Activated CD8-positive, alpha-beta T cell treated with anti-CD3 and anti-CD28 coated beads, Interleukin-2, amount 10 ng/mL, durations not matched to agents 7 days and 5 days (primary cell): ENCODE measurements around the gene SDHAF1. TPM values are rescaled to one million over a fixed set of nuclear protein-coding genes. Genes with fewer than 3 reads are reported as not detected.

ENCODE experiments used
- ATAC-seq: fragments of 150-1000 bp; cut with Tn5 transposase; one replicate; pipeline ENCODE4 v1.10.0; 2021; ENCODE audit warnings: moderate library complexity
- CTCF ChIA-PET: fragments of 350-600 bp; sonication (Branson Sonifier 250); formaldehyde crosslinking; loops from one replicate; lab custom pipeline; 2021; ENCODE audit warnings: antibody characterized with exemption; lab: Charles Lee
- POLR2A ChIA-PET: fragments of 350-600 bp; sonication (Branson Sonifier 250); formaldehyde crosslinking; loops from one replicate; lab custom pipeline; 2021; ENCODE audit warnings: antibody characterized with exemption; lab: Charles Lee
- DNase-seq: peaks from one replicate; pipeline ENCODE4 v3.0.0-alpha.2; 2020
- H3K27ac Mint-ChIP-seq: one replicate; pipeline ENCODE4 v1.8.0; 2021; ENCODE audit warnings: mild to moderate bottlenecking, mixed read lengths
- H3K27me3 Mint-ChIP-seq: one replicate; pipeline ENCODE4 v1.8.0; 2021; ENCODE audit warnings: low read depth, mixed read lengths
- H3K36me3 Mint-ChIP-seq: one replicate; pipeline ENCODE4 v1.8.0; 2021; ENCODE audit warnings: low read depth, mixed read lengths
- H3K4me1 Mint-ChIP-seq: one replicate; pipeline ENCODE4 v1.8.0; 2021; ENCODE audit warnings: low read depth, mixed read lengths
- H3K4me3 Mint-ChIP-seq: one replicate; pipeline ENCODE4 v1.8.0; 2021; ENCODE audit warnings: mild to moderate bottlenecking, mixed read lengths
- H3K9me3 Mint-ChIP-seq: one replicate; pipeline ENCODE4 v1.8.0; 2022; ENCODE audit warnings: mixed read lengths; ENCODE audit not compliant: insufficient read depth
- total RNA-seq, 2 experiments: library from RNA; stranded (reverse); gene quantifications; one replicate each; pipeline ENCODE4 v1.2.3, GENCODE V29; 2021

Gene SDHAF1
- total RNA-seq, 2 experiments from 2014 or later: 20.1 to 21.4 TPM

DNA sequence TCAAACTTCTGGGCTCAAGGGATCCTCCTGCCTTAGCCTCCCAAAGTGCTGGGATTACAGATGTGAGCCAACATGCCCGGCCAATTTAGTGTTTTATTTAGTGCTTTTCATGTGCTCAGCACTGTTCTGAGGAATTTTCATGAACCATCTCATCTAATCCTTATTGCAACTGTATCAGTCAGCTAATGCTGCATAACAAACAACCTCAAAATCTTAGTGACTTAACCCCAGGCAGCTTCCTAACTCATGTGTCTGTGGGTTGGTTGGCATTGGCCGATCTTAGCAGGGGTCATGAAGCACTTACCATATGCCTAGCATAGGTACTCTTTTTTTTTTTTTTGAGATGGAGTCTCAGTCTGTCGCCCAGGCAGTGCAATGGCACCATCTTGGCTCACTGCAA lies 6.2 kb upstream of the SDHAF1 start:
- Mint-ChIP-seq H3K4me3 (no peak overlapping the region), H3K36me3 (no peaks in the 10 kb centered on the region), H3K27me3 (peaks cover 42% of the 10 kb centered on the region), H3K27ac (no peak overlapping the region), H3K4me1 (peaks cover 3% of the 10 kb centered on the region), H3K9me3 (no peaks in the 10 kb centered on the region)
- ChIA-PET CTCF (no interaction called here), POLR2A (no interaction called here)
- no peak for ATAC-seq
- no peak for DNase-seq

DNA sequence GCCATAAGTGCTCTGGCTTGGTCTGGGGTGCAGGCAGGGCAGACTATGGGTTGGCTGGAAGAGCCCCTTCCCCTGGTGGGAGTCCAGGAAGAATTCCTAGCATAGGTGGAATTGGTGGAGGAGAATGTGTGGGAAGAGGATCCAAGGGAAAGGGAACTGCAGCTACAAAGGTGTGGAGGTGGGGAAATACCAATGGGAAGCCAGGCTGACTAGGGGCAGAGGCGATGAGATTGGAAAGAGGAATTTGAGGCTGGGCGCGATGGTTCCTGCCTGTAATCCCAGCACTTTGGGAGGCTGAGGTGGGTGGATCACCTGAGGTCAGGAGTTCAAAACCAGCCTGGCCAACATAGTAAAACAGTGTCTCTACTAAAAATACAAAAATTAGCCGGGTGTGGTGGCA lies 4.8 kb upstream of the SDHAF1 start:
- H3K4me3 Mint-ChIP-seq: no peak overlapping the region

DNA sequence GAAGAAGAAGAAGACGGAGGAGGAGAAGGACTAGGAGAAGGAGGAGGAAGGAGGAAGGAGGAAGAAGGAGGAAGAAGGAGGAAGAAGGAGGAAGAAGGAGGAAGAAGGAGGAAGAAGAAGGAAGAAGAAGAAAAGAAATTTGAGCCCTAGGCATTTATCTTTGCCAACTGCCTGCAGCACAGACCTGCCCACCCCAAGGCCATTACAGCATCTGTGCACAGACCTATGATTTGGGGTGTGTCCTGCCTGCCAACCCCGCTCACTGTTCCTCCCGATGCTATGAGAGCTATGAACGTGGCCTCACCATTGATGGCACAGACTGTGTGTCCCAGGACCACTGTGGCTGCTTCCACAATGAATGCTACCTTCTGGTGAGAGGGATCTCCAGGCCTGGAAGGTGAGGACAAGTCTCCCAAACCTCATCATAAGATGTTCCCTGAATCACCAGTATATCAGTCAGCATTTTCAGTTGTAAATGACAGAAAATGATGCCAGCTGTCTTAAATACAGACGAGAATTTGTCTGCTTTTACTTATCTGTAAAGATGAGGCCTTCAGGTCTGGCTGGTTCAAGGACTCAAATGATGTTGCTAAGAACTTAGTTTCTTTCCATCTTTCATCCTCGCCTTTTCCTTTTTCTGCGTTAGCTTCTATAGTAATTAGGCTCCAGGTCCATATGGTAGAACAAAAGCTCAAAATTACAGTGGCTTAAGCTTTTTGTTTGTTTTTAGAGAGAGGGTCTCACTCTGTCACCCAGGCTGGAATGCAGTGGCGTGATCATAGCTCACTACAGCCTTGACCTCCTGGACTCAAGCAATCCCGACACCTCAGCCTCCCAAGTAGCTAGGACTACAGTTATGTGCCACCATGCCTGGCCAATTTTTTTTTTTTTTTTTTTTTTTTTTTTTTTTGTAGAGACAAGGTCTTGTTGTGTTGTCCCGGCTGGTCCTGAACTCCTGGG lies 3.9 kb upstream of the SDHAF1 start:
- no peaks in the 10 kb centered on the region for H3K9me3 Mint-ChIP-seq
- no peak overlapping the region for H3K4me3 Mint-ChIP-seq
- POLR2A ChIA-PET: no interaction called here
- peaks cover 16% of the 10 kb centered on the region for H3K4me1 Mint-ChIP-seq
- peaks cover 2% of the 10 kb centered on the region for H3K36me3 Mint-ChIP-seq
- ATAC-seq (no peak), DNase-seq (no peak)
- CTCF ChIA-PET: interaction anchor here (0.7 to 1.4 kb wide), 4 partner anchors 32 to 63 kb away, joined by 3 to 4 read pairs (median 4); partner anchors contain the start of gene THAP8
- H3K27me3 Mint-ChIP-seq: peaks cover 24% of the 10 kb centered on the region
- no peak overlapping the region for H3K27ac Mint-ChIP-seq

More for the DNA sequence above, 4.8 kb upstream of the SDHAF1 start:
- ChIA-PET POLR2A (no interaction called here), CTCF (no interaction called here)
- Mint-ChIP-seq H3K4me1 (peaks cover 11% of the 10 kb centered on the region), H3K27me3 (peaks cover 33% of the 10 kb centered on the region), H3K36me3 (no peaks in the 10 kb centered on the region), H3K9me3 (no peaks in the 10 kb centered on the region), H3K27ac (no peak overlapping the region)
- DNase-seq: no peak
- no peak for ATAC-seq

DNA sequence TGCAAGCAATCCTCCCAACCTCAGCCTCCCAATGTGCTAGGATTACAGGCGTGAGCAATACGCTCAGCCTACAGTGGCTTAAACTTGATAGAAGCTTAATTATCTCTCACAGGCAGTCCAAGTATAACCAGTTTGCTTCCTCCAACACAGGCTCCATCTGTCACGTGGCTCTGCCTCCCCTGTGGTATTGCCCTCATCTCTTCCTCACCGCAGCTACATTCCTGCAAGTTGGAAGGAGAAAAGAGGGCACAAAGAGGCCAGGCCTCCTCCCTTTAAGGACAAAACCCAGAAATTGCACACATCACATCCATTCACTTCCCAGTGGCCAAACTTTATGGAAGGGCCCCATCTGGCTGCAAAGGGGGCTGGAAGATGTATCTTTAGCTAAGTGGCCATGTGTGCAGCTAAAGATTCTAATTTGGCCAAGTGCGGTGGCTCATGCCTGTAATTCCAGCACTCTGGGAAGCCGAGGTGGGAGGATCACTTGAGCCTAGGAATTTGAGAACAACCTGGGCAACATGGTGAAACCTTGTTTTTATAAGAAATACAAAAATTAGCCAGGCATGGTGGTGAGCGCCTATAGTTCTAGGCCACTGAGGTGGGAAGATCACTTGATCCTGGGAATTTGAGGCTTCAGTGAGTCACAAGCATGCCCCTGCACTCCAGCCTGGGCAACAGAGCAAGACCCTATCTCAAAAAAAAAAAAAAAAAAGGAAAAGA lies 3.1 kb upstream of the SDHAF1 start:
- Mint-ChIP-seq H3K4me3 (no peak overlapping the region), H3K36me3 (peaks cover 9% of the 10 kb centered on the region), H3K27ac (no peak overlapping the region), H3K4me1 (peaks cover 22% of the 10 kb centered on the region), H3K27me3 (peaks cover 16% of the 10 kb centered on the region), H3K9me3 (no peaks in the 10 kb centered on the region)
- CTCF ChIA-PET: interaction anchor here (0.7 to 1.9 kb wide), 5 partner anchors 33 to 62 kb away, joined by 3 to 4 read pairs (median 4); partner anchors contain the start of gene THAP8
- POLR2A ChIA-PET: no interaction called here
- no peak for ATAC-seq
- no peak for DNase-seq

GRCh38 chr19:35992907-35993765 lies 1.9 kb upstream of the SDHAF1 start:
- DNase-seq: no peak
- CTCF ChIA-PET: interaction anchor here (1.8 to 2.5 kb wide), 3 partner anchors 44 to 123 kb away, joined by 4 to 8 read pairs (median 5); partner anchors contain the start of genes THAP8 and WDR62
- POLR2A ChIA-PET: interaction anchor here (1.1 kb wide), 1 partner anchor 40 kb away, joined by 4 read pairs; no protein-coding TSS in a partner anchor
- Mint-ChIP-seq H3K4me3 (no peak overlapping the region), H3K27ac (no peak overlapping the region), H3K9me3 (no peaks in the 10 kb centered on the region), H3K27me3 (peaks cover 9% of the 10 kb centered on the region), H3K36me3 (peaks cover 14% of the 10 kb centered on the region), H3K4me1 (peaks cover 26% of the 10 kb centered on the region)
- no peak for ATAC-seq

GRCh38 chr19:35993923-35994598 lies 927 bp upstream of the SDHAF1 start:
- POLR2A ChIA-PET: interaction anchor here (1.3 to 2.6 kb wide), 2 partner anchors 20 to 63 kb away, joined by 4 to 9 read pairs; partner anchors contain the start of gene ALKBH6
- no peaks in the 10 kb centered on the region for H3K9me3 Mint-ChIP-seq
- no peak for DNase-seq
- H3K27ac Mint-ChIP-seq: no peak overlapping the region
- H3K36me3 Mint-ChIP-seq: peaks cover 16% of the 10 kb centered on the region
- peaks cover 26% of the 10 kb centered on the region for H3K4me1 Mint-ChIP-seq
- H3K27me3 Mint-ChIP-seq: no peaks in the 10 kb centered on the region
- H3K4me3 Mint-ChIP-seq: peak overlapping the region; percentile 58
- ATAC-seq: no peak
- CTCF ChIA-PET: interaction anchor here (0.7 to 2.5 kb wide), 6 partner anchors 20 to 124 kb away, joined by 3 to 8 read pairs (median 4); partner anchors contain the start of genes ALKBH6, THAP8 and WDR62

- H3K27ac Mint-ChIP-seq: peak overlapping the region; percentile 15
- H3K27me3 Mint-ChIP-seq: no peaks in the 10 kb centered on the region
- no peaks in the 10 kb centered on the region for H3K9me3 Mint-ChIP-seq
- ChIA-PET CTCF (no interaction called here), POLR2A (interaction anchor here (1.9 to 2.6 kb wide), 2 partner anchors 17 to 58 kb away, joined by 6 to 9 read pairs; partner anchors contain the start of genes ALKBH6, THAP8 and WDR62)
- peaks cover 25% of the 10 kb centered on the region for H3K36me3 Mint-ChIP-seq
- H3K4me1 Mint-ChIP-seq: peaks cover 26% of the 10 kb centered on the region
- DNase-seq: no peak
- no peak for ATAC-seq
- H3K4me3 Mint-ChIP-seq: peak overlapping the region; percentile 92
Measured at GRCh38 chr19:35996777-35997176, 1.8 kb downstream of the SDHAF1 start.

DNA sequence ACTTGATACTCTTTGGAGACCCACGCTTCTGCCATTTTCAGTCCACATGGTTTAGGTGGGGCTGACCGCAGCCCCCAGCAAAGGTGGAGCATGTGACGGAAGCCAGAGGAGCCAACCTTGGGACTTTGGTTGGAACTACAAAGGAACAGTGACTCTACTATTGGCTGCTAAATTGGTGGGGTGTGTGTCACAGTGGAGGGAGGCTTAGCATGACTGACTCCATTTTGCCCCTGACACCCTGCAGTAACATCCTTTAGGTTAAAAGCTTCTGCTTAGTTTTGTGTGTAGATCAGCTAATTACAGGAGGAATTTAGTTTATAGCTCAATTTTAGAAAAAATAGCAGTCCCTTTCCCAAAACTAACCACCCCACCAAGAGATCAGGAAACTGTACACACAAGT lies 6.6 kb downstream of the SDHAF1 start:
- Mint-ChIP-seq H3K4me1 (peaks cover 8% of the 10 kb centered on the region), H3K27ac (no peak overlapping the region), H3K36me3 (peaks cover 27% of the 10 kb centered on the region), H3K27me3 (no peaks in the 10 kb centered on the region), H3K4me3 (no peak overlapping the region), H3K9me3 (no peaks in the 10 kb centered on the region)
- ATAC-seq (no peak), DNase-seq (no peak)
- ChIA-PET CTCF (interaction anchor here (0.6 kb wide), 1 partner anchor 1699 kb away, joined by 3 read pairs; no protein-coding TSS in a partner anchor), POLR2A (no interaction called here)

DNA sequence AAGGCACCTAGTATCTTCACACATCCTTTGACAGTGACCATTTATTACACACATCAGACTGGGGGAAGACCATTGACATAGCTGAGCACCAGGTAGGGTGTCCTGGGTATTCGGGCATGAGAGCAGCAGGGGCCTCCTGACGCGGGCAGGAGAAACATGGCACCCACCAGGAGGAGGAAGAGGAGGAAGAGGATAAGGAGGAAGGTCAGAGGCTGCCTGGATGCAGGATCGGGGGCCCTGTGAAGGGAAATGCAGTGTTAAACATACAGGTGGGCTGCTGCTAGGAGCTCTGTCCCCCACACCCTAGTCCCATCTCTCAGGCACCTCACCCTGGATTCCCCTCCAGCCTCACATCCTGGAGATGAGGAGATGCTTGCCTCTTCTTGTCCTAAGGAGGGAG lies 8.3 kb downstream of the SDHAF1 start:
- Mint-ChIP-seq H3K27ac (no peak overlapping the region), H3K27me3 (no peaks in the 10 kb centered on the region), H3K36me3 (peaks cover 19% of the 10 kb centered on the region), H3K4me3 (no peak overlapping the region), H3K4me1 (no peaks in the 10 kb centered on the region), H3K9me3 (no peaks in the 10 kb centered on the region)
- DNase-seq (no peak), ATAC-seq (no peak)
- POLR2A ChIA-PET: interaction anchor here (0.7 to 1.6 kb wide), 2 partner anchors 10 to 36 kb away, joined by 3 to 6 read pairs; partner anchors contain the start of gene ALKBH6
- CTCF ChIA-PET: no interaction called here

GRCh38 chr19:36006955-36007354 lies 12.0 kb downstream of the SDHAF1 start:
- no peak overlapping the region for H3K4me3 Mint-ChIP-seq
- H3K27ac Mint-ChIP-seq: no peak overlapping the region
- H3K27me3 Mint-ChIP-seq: no peaks in the 10 kb centered on the region
- no peaks in the 10 kb centered on the region for H3K9me3 Mint-ChIP-seq
- ChIA-PET CTCF (no interaction called here), POLR2A (no interaction called here)
- H3K4me1 Mint-ChIP-seq: peaks cover 10% of the 10 kb centered on the region
- peaks cover 13% of the 10 kb centered on the region for H3K36me3 Mint-ChIP-seq
- no peak for DNase-seq
- no peak for ATAC-seq
